ENCODE results near the gene MITF. TPM values are rescaled to one million over a fixed set of nuclear protein-coding genes. Genes with fewer than 3 reads are reported as not detected.

MITF gene
- polyA plus RNA-seq, 4 donors = 0.22 to 2.2 (median 1.6) TPM

- H3K4me3 ChIP-seq (ENCODE audit: low read depth in 1 of 3, low read length in 3 of 3) = no peak overlapping the region
- H3K36me3 ChIP-seq (ENCODE audit: control insufficient read depth in 3 of 3, insufficient read depth in 2 of 3, low read depth in 1 of 3, low read length in 3 of 3) = no peaks in the 10 kb centered on the region
- no peaks in the 10 kb centered on the region for H3K9me3 ChIP-seq (ENCODE audit: control insufficient read depth in 2 of 2, insufficient read depth in 1 of 2, low read depth in 1 of 2, low read length in 1 of 2)
- no peaks in the 10 kb centered on the region for H3K4me1 ChIP-seq (ENCODE audit: control insufficient read depth in 3 of 3, insufficient read depth in 2 of 3, low read depth in 1 of 3, low read length in 2 of 3)
- H3K27me3 ChIP-seq (ENCODE audit: control insufficient read depth in 3 of 3, insufficient read depth in 3 of 3, low read length in 3 of 3) = no peaks in the 10 kb centered on the region
- DNase-seq (no peak), FAIRE-seq (no peak)
- no peak overlapping the region for H3K27ac ChIP-seq (ENCODE audit: low read depth in 1 of 3, low read length in 2 of 3)
- WGBS, 3 donors = 84 to 88% (median 85%) methylated on average over 2 of the region's 2 CpGs
Observed at GRCh38 chr3:70010346-70010745, 271.1 kb downstream of the MITF start.

GRCh38 chr3:70011582-70011981, 272.3 kb downstream of the MITF start:
- Histone ChIP-seq H3K27me3 (ENCODE audit: control insufficient read depth in 3 of 3, insufficient read depth in 3 of 3, low read length in 3 of 3) (no peaks in the 10 kb centered on the region), H3K36me3 (ENCODE audit: control insufficient read depth in 3 of 3, insufficient read depth in 2 of 3, low read depth in 1 of 3, low read length in 3 of 3) (no peaks in the 10 kb centered on the region), H3K9me3 (ENCODE audit: control insufficient read depth in 2 of 2, insufficient read depth in 1 of 2, low read depth in 1 of 2, low read length in 1 of 2) (no peaks in the 10 kb centered on the region), H3K4me1 (ENCODE audit: control insufficient read depth in 3 of 3, insufficient read depth in 2 of 3, low read depth in 1 of 3, low read length in 2 of 3) (no peaks in the 10 kb centered on the region), H3K27ac (ENCODE audit: low read depth in 1 of 3, low read length in 2 of 3) (no peak overlapping the region), H3K4me3 (ENCODE audit: low read depth in 1 of 3, low read length in 3 of 3) (no peak overlapping the region)
- WGBS, 3 donors = 60 to 85% (median 71%) methylated on average over 1 of the region's 1 CpG
- no peak for FAIRE-seq
- no peak for DNase-seq
